DMS153 treated with DMSO at 0.1 percent for 48 hours (cell line): ENCODE results near the gene CSNK1G3.
"Not testable (repeated sequence)": the region's sequence is repeated elsewhere in the genome, so short reads cannot be mapped to it uniquely, and the experiment has no call there.

ENCODE experiments used
- DNase-seq: peaks from one replicate; lab custom pipeline; 2025; ENCODE audit not compliant: unreplicated experiment; lab: John Stamatoyannopoulos, UW

CSNK1G3 gene

GRCh38 chr5:123636006-123636405 lies 124.0 kb downstream of the CSNK1G3 start:
- no peak for DNase-seq

- not testable (repeated sequence) for DNase-seq
These were observed 125.1 kb downstream of the CSNK1G3 start for GRCh38 chr5:123637028-123637427.

- no peak for DNase-seq
These were observed 127.3 kb downstream of the CSNK1G3 start for GRCh38 chr5:123639244-123639643.

DNA sequence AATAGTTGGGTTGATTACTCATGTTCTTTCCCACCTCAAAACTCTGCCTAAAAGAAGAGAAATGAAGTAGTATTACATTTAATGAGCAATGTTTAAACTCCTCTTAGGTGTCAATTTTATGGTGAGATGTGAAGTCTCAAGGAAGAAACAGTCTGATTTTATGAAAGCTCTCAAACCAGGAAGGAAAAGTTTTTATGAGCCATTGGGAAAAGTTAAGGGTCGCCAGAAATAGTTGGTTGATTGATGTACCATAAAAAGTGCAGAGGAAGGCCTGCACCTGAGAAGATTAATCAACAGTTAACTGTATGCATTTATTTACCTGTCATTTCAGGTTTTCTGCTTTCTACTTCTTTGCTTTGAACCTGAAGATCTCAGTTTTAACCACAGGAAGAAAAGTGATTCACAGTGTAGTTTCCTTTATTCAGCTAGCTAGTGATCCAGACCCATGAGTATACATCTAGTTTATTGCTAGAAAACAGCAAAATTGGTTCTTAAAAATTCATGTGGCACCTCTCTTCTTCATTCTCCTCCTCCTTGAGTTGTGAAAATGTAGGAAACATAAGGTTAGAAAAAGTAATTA lies 133.1 kb downstream of the CSNK1G3 start:
- no peak for DNase-seq

DNA sequence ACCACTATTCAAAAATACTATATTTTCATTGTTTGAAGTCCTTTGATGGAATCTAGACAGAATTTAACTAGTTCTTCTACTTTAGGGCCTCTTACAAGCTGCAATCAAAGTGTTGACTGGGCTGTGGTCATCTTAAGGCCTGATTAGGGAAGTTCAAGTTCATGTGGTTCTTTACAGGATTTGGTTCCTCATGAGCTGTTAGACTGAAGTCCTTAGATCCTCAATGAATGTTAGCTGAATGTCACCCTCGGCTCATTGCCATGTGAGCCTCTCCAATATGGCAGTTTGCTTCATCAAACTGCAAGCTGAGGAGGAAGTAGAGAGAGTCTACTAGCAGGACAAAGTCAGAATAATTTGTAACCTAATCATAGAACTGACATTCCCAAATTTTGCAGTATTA lies 135.1 kb downstream of the CSNK1G3 start:
- DNase-seq: no peak

DNA sequence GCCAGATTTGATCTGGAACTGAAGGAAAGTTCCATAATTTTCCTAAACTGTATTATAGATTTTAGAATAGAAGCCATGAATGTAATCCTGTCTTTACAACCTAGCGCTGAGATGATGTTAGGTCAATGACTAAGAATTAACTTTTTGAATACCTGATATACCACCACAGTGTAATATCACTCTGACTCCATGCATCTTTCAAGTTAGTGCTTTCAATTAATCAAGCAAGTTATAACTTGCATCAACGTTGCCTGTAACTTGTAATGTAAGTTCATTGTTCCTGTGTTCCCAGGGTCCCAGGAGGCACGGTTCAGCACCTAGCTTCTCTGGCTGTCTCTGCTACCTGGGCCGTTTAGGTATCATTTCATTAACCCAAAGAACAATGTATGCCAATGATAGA lies 139.3 kb downstream of the CSNK1G3 start:
- no peak for DNase-seq

DNA sequence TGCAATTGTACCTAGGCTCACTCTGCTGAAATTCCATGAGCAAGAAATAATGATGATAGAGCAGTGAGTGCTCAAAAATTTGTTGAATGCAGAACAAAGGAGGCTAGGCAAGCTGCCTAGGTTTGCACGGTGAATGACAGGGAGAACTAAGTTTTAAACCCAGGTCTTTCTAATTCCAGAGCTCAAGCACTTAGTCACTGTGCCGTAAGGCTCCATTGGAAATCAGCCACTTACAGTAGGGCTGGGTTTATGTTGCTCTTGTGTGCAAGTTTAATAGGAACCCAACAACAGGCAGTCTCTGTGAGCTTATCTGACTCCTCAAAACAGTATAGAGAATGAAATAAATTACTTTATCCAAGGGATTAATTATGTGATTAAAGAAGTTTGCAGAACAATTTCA lies 147.0 kb downstream of the CSNK1G3 start:
- no peak for DNase-seq

DNA sequence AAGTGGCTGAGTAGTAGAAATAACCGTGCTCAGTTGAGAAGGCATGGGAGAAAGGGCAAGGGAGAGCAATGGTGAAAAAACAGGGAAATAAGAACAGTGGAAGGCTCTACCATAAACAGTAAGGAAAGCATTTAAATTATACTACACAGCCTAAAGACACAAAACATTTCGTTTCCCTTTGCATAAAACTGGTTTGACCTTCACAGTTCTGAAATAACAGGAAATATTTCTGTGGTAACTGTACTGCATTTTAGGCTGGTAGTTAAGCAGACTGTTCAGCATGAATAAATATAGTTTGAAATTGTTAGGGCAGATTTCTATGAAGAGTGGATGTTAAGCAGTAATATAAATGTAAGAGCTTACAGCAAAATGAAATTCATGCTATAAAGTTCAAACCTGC lies 147.5 kb downstream of the CSNK1G3 start:
- DNase-seq: no peak

DNA sequence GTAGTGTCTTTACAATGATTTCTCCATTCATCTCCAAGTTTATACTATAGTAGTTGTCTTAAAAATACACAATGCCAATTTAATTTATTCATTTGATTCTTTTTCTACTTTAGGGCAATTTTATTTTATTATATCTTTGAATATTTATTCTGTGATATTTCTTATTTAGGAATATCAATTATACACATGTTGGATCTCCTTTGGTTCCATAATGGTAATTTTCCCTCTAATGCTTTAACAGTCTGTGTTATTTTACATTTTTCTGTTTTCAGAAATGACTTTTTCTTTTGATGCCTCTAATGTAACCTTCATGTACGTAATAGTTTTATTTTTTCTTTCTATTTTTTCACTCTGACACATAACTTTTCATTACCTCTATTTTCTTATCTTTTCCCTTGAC lies 153.0 kb downstream of the CSNK1G3 start:
- no peak for DNase-seq

DNA sequence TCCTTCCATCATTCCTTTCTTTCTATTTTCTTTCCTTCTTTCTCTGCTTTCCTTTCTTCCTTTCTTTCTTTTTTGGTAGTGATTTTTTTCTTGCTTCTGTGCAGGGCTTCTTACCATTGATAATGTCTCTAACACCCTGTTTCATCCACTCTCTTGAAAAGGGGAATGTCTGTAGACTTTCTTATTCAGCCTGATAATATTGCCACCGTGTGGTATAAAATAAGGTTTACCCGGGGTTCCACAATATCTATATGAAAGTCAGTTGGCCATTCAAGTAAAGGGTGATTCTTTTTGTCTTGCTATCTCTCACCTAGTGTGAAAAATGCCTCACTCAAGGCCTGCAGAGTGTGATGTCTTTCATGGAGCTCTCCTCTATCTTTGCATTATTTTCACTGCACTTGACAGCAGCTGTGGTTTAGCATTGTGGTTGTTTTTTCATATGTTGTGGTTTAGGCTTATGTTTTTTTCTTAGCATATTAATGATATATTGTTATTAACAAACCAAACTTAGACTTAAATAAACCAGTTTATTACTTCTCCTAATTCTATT lies 153.9 kb downstream of the CSNK1G3 start:
- no peak for DNase-seq
